ENCODE measurements around the gene HOXB2.

The HOXB2 gene

GRCh38 chr17:48579760-48580554 is 35.0 kb upstream of the HOXB2 start:
- in situ Hi-C loops (cut with MboI; ENCODE audit: low sequenced_read_pairs): no loop called here

- in situ Hi-C loops (cut with MboI; ENCODE audit: low sequenced_read_pairs): no loop called here
These were observed 34.5 kb upstream of the HOXB2 start for GRCh38 chr17:48579471-48579759.

DNA sequence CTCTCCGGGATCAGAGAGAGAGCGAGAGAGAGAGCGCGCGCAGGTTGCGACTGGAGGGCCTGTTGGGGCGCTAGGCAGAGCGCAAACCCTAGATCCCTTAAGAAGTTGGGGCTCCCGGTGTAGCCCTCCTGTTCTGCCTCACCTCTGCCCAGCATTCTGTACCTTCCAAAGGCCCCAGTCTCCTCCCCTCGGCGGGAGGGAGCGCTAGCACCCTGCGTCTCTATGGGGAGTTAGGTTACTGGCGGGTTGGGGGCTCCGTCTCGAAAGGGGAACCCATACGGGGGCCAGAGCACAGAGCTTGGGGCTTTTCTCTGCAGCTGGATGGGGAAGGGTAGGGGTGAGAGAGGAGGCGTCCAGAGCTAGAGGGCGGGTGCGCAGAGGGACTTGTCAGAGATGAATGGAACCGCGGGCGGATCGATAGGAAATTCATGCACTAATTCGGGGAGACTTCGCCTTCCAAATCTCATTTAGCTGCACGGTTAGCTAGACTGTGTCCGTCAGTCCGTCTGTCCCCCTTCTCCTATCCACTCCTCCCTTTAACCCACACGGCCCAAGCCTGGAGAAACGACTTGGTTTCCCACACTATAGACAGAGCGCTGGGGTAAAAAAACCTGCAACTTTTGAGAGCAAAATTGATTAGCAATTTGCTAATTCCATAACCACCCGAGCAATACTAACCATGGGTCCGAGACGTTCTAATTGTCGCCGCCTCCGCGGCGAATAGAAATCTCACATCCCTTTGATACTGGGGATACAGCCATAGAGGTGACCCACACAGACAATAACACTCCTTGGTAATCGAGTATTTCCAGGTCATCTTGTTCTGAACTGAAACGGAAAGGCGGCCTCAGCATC is 33.9 kb upstream of the HOXB2 start:
- in situ Hi-C loops (cut with MboI; ENCODE audit: low sequenced_read_pairs): no loop called here

DNA sequence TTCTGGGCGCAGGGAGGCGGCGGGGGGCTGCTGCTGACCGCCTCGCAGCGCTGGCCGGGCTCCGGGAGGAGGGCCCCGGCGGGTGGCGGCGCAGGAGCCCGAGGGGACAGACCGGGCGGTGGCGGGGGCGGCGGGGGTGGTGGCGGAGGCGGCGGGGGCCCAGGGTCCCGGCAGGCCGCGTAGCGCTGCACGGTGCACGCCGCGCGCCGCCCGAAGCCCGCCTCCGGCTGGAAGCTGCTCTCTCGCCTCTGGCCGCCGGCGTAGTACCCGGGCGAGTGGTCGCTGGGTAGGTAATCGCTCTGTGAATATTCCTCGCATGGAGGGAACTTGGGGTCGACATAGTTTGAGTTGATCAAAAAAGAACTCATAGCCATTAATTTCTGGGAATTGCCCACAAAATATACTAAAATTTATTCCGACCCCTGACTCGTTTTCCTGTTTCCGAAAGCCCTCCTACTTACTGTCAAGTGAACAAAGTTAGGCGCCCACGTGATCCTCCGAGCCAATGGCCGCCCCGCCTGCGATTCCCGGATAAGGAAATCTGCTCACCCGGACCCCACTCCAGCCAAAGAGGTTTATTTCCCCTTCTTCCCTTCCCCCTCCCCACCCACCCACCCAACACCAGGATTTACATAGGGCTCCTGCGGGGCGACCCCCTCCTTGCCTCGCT is 33.2 kb upstream of the HOXB2 start, which contains the start of gene HOXB4:
TSS of gene HOXB4 (minus strand) at position 405 of the 670 bp plus-strand sequence. CDS start at position 374, 31 bp downstream.
- in situ Hi-C loops (cut with MboI; ENCODE audit: low sequenced_read_pairs): no loop called here

DNA sequence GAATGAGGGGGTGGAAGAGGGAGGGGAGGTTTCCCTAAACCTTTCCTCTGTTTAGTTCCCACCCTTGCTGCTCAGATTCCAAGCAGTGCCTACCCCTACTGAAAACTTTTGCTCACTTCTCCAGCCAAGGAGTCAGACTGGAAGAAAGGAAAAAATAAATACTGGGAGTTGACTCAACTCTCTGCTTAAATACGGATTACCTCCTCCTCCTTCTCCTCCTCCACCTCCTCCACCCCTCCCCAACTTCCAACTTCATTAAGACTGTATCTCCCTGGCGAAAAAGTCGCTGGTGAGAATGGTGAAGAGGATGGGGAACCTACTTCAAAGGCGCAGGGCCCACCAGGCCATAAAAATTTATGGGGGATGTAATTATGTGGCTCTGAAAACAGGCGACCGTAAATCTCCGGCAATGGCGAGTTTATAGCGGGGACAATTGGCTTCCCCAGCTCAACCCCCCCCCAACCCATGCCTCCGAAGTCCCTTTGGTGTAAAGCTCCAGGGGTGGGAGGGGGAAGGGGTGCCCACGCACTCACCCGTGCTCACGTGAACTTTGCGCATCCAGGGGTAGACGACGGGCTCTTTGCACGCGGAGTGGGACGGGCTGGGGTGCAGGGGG is 32.5 kb upstream of the HOXB2 start:
- in situ Hi-C loops (cut with MboI; ENCODE audit: low sequenced_read_pairs): no loop called here

DNA sequence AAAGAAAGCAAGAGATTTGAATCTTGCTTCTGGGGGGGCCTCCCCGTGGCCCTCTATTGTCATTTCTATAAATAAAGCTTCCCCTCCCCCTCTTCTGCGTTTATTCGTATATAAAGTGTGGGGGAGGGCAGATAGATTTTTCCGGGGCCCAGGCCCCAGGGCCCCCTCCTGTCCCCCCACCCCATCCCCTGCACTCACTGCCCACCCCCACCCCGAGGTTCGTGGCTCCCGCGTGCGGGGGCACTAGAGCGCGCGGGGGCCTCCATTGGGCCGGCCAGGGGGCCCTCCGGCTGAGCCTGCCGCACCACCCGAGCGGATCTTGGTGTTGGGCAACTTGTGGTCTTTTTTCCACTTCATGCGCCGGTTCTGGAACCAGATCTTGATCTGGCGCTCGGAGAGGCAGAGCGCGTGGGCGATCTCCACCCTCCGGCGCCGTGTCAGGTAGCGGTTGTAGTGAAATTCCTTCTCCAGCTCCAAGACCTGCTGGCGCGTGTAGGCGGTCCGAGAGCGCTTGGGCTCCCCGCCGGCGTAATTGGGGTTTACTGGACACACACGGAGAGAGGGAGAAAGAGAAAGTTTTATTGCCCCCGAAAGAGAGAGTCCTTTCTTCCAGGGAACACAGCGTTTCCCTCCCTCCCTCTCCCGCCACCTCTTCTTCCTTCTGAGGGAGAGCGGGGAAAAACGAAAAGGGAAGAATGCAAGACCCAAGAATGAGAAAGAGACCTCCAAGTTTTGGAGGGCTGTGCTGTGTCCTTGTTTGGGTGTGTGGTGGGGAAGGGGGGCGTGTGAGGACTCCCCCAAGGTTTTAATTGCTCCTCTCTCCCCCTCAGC is 31.8 kb upstream of the HOXB2 start:
- in situ Hi-C loops (cut with MboI; ENCODE audit: low sequenced_read_pairs): no loop called here

- in situ Hi-C loops (cut with MboI; ENCODE audit: low sequenced_read_pairs): no loop called here
These were observed 31.0 kb upstream of the HOXB2 start for GRCh38 chr17:48575673-48576478.

GRCh38 chr17:48575066-48575582 is 30.2 kb upstream of the HOXB2 start:
- in situ Hi-C loops (cut with MboI; ENCODE audit: low sequenced_read_pairs): no loop called here

DNA sequence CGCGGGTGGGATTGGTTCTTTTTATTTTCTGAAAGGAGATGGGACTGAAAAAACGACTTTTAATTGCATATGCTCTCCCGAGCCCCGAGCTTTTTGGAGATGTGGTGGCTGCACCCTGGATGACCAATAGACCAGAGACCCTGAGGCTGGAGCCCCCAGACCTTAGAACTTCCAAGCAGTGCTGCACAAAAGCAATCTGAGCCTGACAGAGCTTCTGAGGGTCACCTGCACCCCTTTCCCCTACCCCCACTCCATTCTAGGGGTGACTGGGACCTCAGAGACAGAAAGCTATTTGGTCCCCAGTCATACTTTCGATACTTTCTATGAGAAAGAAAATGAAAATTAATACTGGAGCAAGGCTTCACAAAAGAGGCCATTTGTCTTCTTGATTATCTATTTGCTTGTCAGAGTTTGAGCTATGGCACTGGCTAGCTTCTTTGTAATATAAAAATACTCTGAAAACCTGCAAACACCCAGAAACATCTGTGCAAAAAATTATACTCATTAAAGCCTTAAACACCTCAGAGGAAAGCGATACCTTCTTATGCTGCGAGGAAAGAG is 29.7 kb upstream of the HOXB2 start:
- in situ Hi-C loops (cut with MboI; ENCODE audit: low sequenced_read_pairs): no loop called here

GRCh38 chr17:48571826-48572417 is 27.0 kb upstream of the HOXB2 start:
- in situ Hi-C loops (cut with MboI; ENCODE audit: low sequenced_read_pairs): no loop called here

- in situ Hi-C loops (cut with MboI; ENCODE audit: low sequenced_read_pairs): no loop called here
These were observed 26.3 kb upstream of the HOXB2 start for GRCh38 chr17:48571024-48571818.

DNA sequence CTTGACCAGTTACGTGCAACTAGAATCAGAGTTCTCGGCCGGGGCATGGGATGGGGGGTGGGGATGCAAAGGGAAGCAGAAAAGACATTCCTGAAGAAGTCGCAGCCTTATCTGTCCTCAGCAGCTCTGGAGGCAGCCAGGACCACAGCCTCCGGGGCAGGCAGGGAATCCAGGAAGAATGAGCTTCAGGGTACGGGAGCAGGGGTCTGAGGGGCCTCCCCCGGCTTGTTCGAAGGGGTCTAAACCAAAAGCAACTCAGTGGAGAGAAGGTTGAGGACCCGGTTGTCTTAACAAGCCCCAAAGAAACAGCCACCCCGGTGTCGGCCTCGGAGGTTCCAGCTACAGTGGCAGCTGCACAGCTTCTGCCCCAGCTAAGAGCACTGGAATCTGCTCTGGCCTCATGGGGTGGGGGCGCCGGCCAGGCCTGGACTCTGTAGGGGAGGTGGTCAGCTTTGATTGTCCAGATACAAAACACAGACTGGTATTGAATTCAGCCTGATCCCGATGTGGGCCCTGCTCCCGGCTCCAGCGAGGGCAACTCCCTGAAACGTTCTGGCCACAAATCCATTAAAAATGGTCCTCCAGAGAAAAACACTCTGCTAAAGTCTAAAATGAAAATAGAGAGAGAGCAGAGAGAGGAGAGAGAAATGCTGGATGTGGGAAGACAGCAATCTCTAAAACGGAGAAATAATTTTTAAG is 25.6 kb upstream of the HOXB2 start:
- in situ Hi-C loops (cut with MboI; ENCODE audit: low sequenced_read_pairs): no loop called here

DNA sequence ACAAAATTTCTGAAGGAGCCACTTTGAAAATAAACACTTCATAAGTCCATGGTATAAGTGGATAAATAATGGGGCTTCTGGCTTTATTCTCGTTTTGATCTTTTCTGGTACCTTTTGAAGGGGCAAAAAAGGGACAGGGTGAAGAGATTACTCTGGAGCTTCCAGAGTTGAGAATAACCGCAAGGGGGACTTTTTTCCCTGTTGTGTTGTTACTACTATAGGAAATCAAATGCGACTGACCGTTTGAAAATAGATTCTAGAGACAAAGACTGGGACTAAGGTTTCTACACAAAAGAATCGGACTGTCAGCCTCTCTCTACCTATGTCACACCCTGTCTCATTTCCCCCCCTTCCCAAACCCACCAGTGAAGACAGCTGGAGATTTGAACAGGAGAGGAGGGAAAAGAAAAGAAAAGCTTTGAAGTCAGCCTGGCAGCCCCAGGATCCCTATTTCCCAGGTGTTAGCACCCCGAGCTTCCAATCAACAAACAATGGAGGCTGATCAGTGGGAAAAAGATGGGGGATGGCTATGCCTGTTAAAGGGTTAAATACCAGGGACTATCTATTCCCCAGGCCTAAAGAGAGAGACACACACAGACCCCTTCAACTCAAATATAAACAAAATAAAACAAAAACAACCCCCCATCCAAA is 24.9 kb upstream of the HOXB2 start:
- in situ Hi-C loops (cut with MboI; ENCODE audit: low sequenced_read_pairs): no loop called here

DNA sequence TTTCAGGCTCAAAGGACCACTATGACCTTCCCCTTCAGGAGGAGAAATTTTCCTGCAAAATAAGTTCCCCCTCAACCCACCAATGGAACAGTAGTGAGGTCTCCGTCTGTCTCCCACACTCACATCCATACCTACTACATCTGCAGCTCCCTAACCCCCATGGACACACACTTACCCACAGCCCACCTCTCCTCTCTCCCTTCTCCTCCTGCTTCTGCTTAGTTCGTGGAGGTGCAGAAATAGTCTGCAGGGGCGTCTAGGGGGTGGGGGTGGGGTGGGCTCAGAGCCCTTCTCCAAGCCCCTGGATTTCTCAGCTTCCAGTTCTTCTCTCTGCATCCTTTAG is 24.3 kb upstream of the HOXB2 start:
- in situ Hi-C loops (cut with MboI; ENCODE audit: low sequenced_read_pairs): no loop called here

- in situ Hi-C loops (cut with MboI; ENCODE audit: low sequenced_read_pairs): no loop called here
These were observed 23.8 kb upstream of the HOXB2 start for GRCh38 chr17:48568499-48569239.

Data from HL-60/S4 treated with phorbol 12-myristate 13-acetate at 8.2 ng/mL for 4 days and 3 days (cell line).